Keratinocyte (primary cell): Measurements from ENCODE around the gene TOP3B. TPM values are rescaled to one million over a fixed set of nuclear protein-coding genes. Genes with fewer than 3 reads are reported as not detected.

Source experiments
- DNase-seq: peaks from one replicate; pipeline ENCODE4 v3.0.0-alpha.2; 2011; ENCODE audit warnings: low read depth, missing footprints, low spot score
- FAIRE-seq: peaks from 2 replicates; lab custom pipeline; 2011; peaks lifted over from hg19 to GRCh38; lab: Jason Lieb, UNC
- H2AFZ ChIP-seq: 2 replicates; pipeline ENCODE4 v1.6.0; 2012; ENCODE audit warnings: low read length, control low read depth, inconsistent platforms; ENCODE audit not compliant: control insufficient read depth
- H3K27ac ChIP-seq: 2 replicates; pipeline ENCODE4 v1.5.1; 2011; ENCODE audit warnings: low read length; ENCODE audit not compliant: control insufficient read depth, insufficient read depth
- H3K27me3 ChIP-seq: 3 replicates; pipeline ENCODE4 v1.6.0; 2011; ENCODE audit warnings: low read length; ENCODE audit not compliant: control insufficient read depth, insufficient read depth; ENCODE audit errors: extremely low read depth
- H3K36me3 ChIP-seq, 2 experiments: 2 replicates in 1 of 2; 3 replicates in 1 of 2; pipeline ENCODE4 v1.5.1; 2011; ENCODE audit warnings: low read length in 2 of 2, mild to moderate bottlenecking in 1 of 2; ENCODE audit not compliant: control insufficient read depth in 2 of 2, insufficient read depth in 2 of 2; ENCODE audit errors: extremely low read depth in 1 of 2
- H3K4me1 ChIP-seq: 3 replicates; pipeline ENCODE4 v1.5.1; 2011; ENCODE audit warnings: low read length; ENCODE audit not compliant: control insufficient read depth, insufficient read depth; ENCODE audit errors: extremely low read depth
- H3K4me2 ChIP-seq: 3 replicates; pipeline ENCODE4 v1.6.0; 2011; ENCODE audit warnings: low read depth, low read length; ENCODE audit not compliant: control insufficient read depth, insufficient read depth; ENCODE audit errors: extremely low read depth
- H3K4me3 ChIP-seq, 3 experiments: fragments of 200-600 bp in 1 of 3; sonication (generic) in 1 of 3; 2 replicates in 2 of 3; 3 replicates in 1 of 3; pipeline ENCODE4 v1.5.1; 2011 to 2016; ENCODE audit warnings: low read length in 3 of 3, mild to moderate bottlenecking in 3 of 3, control low read depth in 2 of 3, inconsistent platforms in 1 of 3, low read depth in 1 of 3, mixed read lengths in 1 of 3, mixed run types in 1 of 3, moderate library complexity in 1 of 3; ENCODE audit not compliant: control insufficient read depth in 2 of 3, insufficient read depth in 2 of 3; ENCODE audit errors: extremely low read depth in 1 of 3
- H3K79me2 ChIP-seq: 2 replicates; pipeline ENCODE4 v1.6.0; 2012; ENCODE audit warnings: low read length; ENCODE audit not compliant: control insufficient read depth, insufficient read depth
- H3K9ac ChIP-seq: 3 replicates; pipeline ENCODE4 v1.6.0; 2011; ENCODE audit warnings: low read length; ENCODE audit not compliant: control insufficient read depth, insufficient read depth; ENCODE audit errors: extremely low read depth
- H3K9me1 ChIP-seq: 3 replicates; pipeline ENCODE4 v1.6.0; 2011; ENCODE audit warnings: low read length; ENCODE audit not compliant: control insufficient read depth, insufficient read depth; ENCODE audit errors: extremely low read depth
- H3K9me3 ChIP-seq: 2 replicates; pipeline ENCODE4 v1.5.1; 2012; ENCODE audit warnings: low read depth, low read length; ENCODE audit not compliant: control insufficient read depth
- H4K20me1 ChIP-seq: 3 replicates; pipeline ENCODE4 v1.6.0; 2011; ENCODE audit warnings: low read length; ENCODE audit not compliant: control insufficient read depth, insufficient read depth; ENCODE audit errors: extremely low read depth
- CTCF ChIP-seq, 3 experiments: IDR thresholded peaks in 1 of 3; conservative IDR thresholded peaks in 1 of 3; optimal IDR thresholded peaks in 1 of 3; 2 replicates in 2 of 3; 3 replicates in 1 of 3; pipeline versions ENCODE3 to v1.5.1; 2011; ENCODE audit warnings: low read length in 3 of 3, mild to moderate bottlenecking in 3 of 3, moderate library complexity in 2 of 3, control low read depth in 1 of 3, inconsistent platforms in 1 of 3; ENCODE audit not compliant: insufficient read depth in 2 of 3; ENCODE audit errors: extremely low read depth in 1 of 3
- EZH2 ChIP-seq: IDR thresholded peaks from one replicate; pipeline ENCODE4 v1.6.1; 2012; ENCODE audit warnings: inconsistent platforms, mild to moderate bottlenecking, low read length, moderate library complexity
- dilution Hi-C: fragments of 300-500 bp; cut with MboI; formaldehyde crosslinking; loops from one replicate; pipeline ENCODE4 v1.7.0; 2020; ENCODE audit warnings: low sequenced_read_pairs; ENCODE audit not compliant: extremely low pct_ligation_motif_present
- polyA plus RNA-seq, 5 experiments: library from polyadenylated mRNA; depleted of rRNA in 3 of 5; stranded (reverse) in 3 of 5; stranded (forward) in 1 of 5; unstranded in 1 of 5; fragments of >200 nt; gene quantifications; 1 replicate in 1 of 5; 2 replicates in 3 of 5; 3 replicates in 1 of 5; pipeline versions ENCODE4 v1.2.1 to v1.2.3, GENCODE V29; 2011 to 2012; ENCODE audit warnings: missing spikeins in 2 of 5, low read depth in 1 of 5, low replicate concordance in 1 of 5

TOP3B gene
- polyA plus RNA-seq, 1 donor (not counting 4 experiments of a cell fraction or from before 2014, with no cell fraction given), result 13.8 TPM

- no peaks in the 10 kb centered on the region for H3K9me3 ChIP-seq
- H3K9me1 ChIP-seq, result no peaks in the 10 kb centered on the region
- no peaks in the 10 kb centered on the region for H3K36me3 ChIP-seq
- no peak overlapping the region for H2AFZ ChIP-seq
- no peaks in the 10 kb centered on the region for H3K4me1 ChIP-seq
- TF ChIP-seq CTCF (optimal IDR thresholded peaks at IDR 0.05 in 1 of 3, IDR thresholded peaks at IDR 0.05 in 1 of 3, conservative IDR thresholded peaks at IDR 0.05 in 1 of 3; ENCODE audit: extremely low read depth in 1 of 3, insufficient read depth in 2 of 3, low read length in 3 of 3), result no peak
- no peak for TF ChIP-seq EZH2
- no peaks in the 10 kb centered on the region for H3K27me3 ChIP-seq
- H3K79me2 ChIP-seq, result no peaks in the 10 kb centered on the region
- dilution Hi-C loops, result no loop called here
- DNase-seq, result no peak
- H3K27ac ChIP-seq, result no peak overlapping the region
- H3K4me3 ChIP-seq, result no peak overlapping the region
- no peaks in the 10 kb centered on the region for H4K20me1 ChIP-seq
- no peak overlapping the region for H3K9ac ChIP-seq
- FAIRE-seq, result no peak
- H3K4me2 ChIP-seq, result no peak overlapping the region
Measured at GRCh38 chr22:22003233-22003632, 20.6 kb upstream of the TOP3B start.

- Histone ChIP-seq H3K27ac (no peak overlapping the region), H3K4me2 (no peak overlapping the region), H2AFZ (no peak overlapping the region), H3K9ac (no peak overlapping the region), H3K79me2 (no peaks in the 10 kb centered on the region), H3K27me3 (no peaks in the 10 kb centered on the region), H4K20me1 (no peaks in the 10 kb centered on the region), H3K4me3 (no peak overlapping the region), H3K9me3 (no peaks in the 10 kb centered on the region), H3K4me1 (peaks cover 4% of the 10 kb centered on the region), H3K36me3 (no peaks in the 10 kb centered on the region), H3K9me1 (no peaks in the 10 kb centered on the region)
- DNase-seq, result no peak
- no peak for FAIRE-seq
- TF ChIP-seq EZH2 (no peak), CTCF (optimal IDR thresholded peaks at IDR 0.05 in 1 of 3, IDR thresholded peaks at IDR 0.05 in 1 of 3, conservative IDR thresholded peaks at IDR 0.05 in 1 of 3; ENCODE audit: extremely low read depth in 1 of 3, insufficient read depth in 2 of 3, low read length in 3 of 3) (no peak)
- dilution Hi-C loops, result no loop called here
Measured at GRCh38 chr22:22002526-22003055, 20.0 kb upstream of the TOP3B start.
